ENCODE measurements around the gene SCYGR7. TPM values are rescaled to one million over a fixed set of nuclear protein-coding genes. Genes with fewer than 3 reads are reported as not detected.

Gene SCYGR7
- total RNA-seq, 4 donors from 2014 or later = 18.7 TPM; not detected in 3

GRCh38 chr2:227706859-227707258, 21.3 kb upstream of the SCYGR7 start:
- WGBS, 2 donors = 85 to 86% methylated on average over 4 of the region's 4 CpGs
- H3K4me3 ChIP-seq (ENCODE audit: low read depth, poor library complexity, severe bottlenecking) = no peak overlapping the region
- intact Hi-C loops (cut with DNase I; ENCODE audit: low total_unique reads) = no loop called here
- no peak for DNase-seq (ENCODE audit: low spot score in 2 of 2)
- TF ChIP-seq POLR2A (IDR thresholded peaks at IDR 0.05) = no peak
- TF ChIP-seq CTCF (IDR thresholded peaks at IDR 0.05) = no peak

GRCh38 chr2:227707390-227707789, 20.7 kb upstream of the SCYGR7 start:
- DNase-seq (ENCODE audit: low spot score in 2 of 2) = no peak
- TF ChIP-seq CTCF (IDR thresholded peaks at IDR 0.05) (no peak), POLR2A (IDR thresholded peaks at IDR 0.05) (no peak)
- intact Hi-C loops (cut with DNase I; ENCODE audit: low total_unique reads) = no loop called here
- no peak overlapping the region for H3K4me3 ChIP-seq (ENCODE audit: low read depth, poor library complexity, severe bottlenecking)
- WGBS, 2 donors = 79 to 81% methylated on average over 6 of the region's 6 CpGs

- no peak for TF ChIP-seq POLR2A (IDR thresholded peaks at IDR 0.05)
- TF ChIP-seq CTCF (IDR thresholded peaks at IDR 0.05) = no peak
- no peak overlapping the region for H3K4me3 ChIP-seq (ENCODE audit: low read depth, poor library complexity, severe bottlenecking)
- WGBS, 2 donors = 87 to 89% methylated on average over 7 of the region's 7 CpGs
- no peak for DNase-seq (ENCODE audit: low spot score in 2 of 2)
- intact Hi-C loops (cut with DNase I; ENCODE audit: low total_unique reads) = no loop called here
These were observed 17.1 kb upstream of the SCYGR7 start for GRCh38 chr2:227710986-227711385.

- intact Hi-C loops (cut with DNase I; ENCODE audit: low total_unique reads) = no loop called here
- 92 to 100% methylated on average over 1 of the region's 1 CpG for WGBS, 2 donors
- H3K4me3 ChIP-seq (ENCODE audit: low read depth, poor library complexity, severe bottlenecking) = no peak overlapping the region
- DNase-seq (ENCODE audit: low spot score in 2 of 2) = no peak
- TF ChIP-seq CTCF (IDR thresholded peaks at IDR 0.05) (no peak), POLR2A (IDR thresholded peaks at IDR 0.05) (no peak)
These were observed 14.8 kb upstream of the SCYGR7 start for GRCh38 chr2:227713291-227713690.

GRCh38 chr2:227716501-227716900, 11.6 kb upstream of the SCYGR7 start:
- 86 to 93% methylated on average over 2 of the region's 2 CpGs for WGBS, 2 donors
- DNase-seq (ENCODE audit: low spot score in 2 of 2) = no peak
- H3K4me3 ChIP-seq (ENCODE audit: low read depth, poor library complexity, severe bottlenecking) = no peak overlapping the region
- intact Hi-C loops (cut with DNase I; ENCODE audit: low total_unique reads) = no loop called here
- TF ChIP-seq CTCF (IDR thresholded peaks at IDR 0.05) (no peak), POLR2A (IDR thresholded peaks at IDR 0.05) (no peak)
